Nucleus accumbens (tissue), 56 donors: Measurements from ENCODE around the gene PKD2.
"Not testable (repeated sequence)": the region's sequence is repeated elsewhere in the genome, so short reads cannot be mapped to it uniquely, and the experiment has no call there.

Experiments
- DNase-seq, 56 donors: peaks; one replicate each; lab custom pipeline; 2025; lab: John Stamatoyannopoulos, UW

PKD2 gene

DNA sequence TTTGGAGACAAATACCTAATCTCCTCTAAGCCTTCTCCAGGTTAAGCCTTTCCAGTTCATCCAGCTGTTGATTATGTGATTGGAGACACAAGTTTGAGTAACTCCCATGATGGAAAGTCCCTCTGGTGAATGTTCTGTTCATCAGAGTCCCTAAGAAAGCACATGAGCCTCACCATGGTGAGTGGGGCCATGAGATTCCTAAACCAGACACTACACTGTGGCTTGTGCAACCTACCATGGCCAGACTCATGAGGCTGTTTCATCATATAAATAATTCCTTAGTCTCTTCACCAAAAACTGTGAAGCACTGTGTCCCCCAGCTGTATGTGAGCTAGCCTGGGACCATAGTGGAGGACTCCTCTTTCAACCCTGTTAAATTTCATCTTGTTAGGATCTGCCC lies 14.4 kb downstream of the PKD2 start:
- DNase-seq: no peak

DNA sequence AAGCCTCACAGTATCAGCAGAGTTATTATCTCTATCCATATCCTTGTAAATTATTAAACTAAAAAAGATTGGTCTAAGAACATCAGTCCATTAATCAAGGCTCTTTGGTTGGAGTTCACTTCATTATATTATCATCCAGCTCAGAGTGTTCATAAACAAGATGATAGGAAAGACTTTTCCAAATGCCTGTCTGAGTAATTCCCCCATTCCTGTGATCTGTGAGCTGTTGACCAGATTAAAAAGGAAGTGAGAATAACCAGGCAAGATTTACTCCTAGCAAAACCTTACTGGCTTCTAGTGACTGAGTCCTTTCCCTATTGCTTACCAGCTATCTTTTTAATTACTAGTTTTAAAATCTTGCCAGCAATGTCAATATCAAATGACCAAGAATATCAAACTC lies 14.9 kb downstream of the PKD2 start:
- no peak for DNase-seq

DNA sequence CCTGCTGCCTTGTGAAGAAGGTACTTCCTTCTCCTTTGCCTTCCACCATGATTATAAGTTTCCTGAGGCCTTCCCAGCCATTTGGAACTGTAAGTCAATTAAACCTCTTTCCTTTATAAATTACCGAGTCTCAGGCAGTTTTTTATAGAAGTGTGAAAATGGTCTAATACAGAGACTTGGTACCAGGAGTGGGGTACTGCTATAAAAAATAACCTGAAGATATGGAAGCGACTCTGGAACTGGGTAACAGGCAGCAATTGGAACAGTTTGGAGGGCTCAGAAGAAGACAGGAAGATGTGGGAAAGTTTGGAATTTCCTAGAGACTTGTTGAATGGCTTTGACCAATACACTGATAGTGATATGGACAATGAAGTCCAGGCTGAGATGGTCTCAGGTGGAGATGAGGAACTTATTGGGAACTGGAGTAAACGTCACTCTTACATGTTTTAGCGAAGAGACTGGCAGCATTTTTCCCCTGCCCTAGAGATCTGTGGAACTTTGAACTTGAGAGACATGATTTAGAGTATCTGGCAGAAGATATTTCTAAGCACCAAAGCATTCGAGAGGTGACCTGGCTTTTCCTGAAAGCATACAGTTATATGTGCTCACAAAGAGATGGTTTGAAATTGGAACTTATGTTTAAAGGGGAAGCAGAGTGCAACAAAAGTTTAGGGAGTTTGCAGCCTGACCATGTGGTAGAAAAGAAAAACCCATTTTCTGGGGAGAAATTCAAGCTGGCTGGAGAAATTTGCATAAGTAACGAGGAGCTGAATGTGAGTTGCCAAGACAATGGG lies 18.6 kb downstream of the PKD2 start:
- not testable (repeated sequence) for DNase-seq

DNA sequence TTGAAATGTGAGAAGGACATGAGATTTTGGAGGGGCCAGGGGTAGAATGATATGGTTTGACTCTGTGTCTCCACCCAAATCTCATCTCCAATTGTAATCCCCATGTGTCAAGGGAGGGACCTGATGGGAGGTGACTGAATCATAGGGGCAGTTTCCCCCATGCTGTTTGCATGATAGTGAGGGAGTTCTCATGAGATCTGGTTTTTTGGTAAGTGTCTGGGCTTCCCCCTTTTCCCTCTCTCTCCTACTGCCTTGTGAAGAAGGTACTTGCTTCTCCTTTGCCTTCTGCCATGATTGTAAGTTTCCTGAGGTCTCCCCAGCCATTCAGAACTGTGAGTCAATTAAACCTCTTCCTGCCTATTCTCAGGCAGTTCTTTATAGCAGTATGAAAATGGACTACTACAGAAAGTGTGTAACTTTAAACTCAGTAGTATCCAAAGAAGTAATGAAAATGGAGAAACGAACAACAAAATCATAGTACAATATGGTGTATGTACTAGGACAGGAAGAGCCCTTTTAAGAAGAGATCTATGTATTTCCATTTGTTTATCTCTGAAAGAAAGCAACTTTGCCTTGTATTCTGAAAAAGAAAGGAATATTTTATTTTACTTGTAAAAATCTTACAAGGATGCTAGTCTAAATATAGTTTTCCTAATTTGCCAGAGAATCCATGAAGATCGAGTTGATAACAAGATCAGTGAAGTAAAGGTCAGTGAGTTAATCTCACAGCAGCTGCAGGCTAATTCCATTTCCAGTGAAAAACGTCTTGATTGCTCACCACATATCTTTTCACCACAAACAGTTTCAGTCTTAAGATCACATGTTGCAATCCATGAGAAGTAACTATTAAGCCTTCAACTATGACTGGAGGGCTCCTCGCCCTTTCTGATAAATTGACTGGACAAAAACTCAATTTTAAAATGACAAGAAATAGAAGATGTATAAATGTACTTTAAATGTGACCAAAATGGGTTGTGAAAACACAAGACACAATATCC lies 20.5 kb downstream of the PKD2 start:
- no peak for DNase-seq

DNA sequence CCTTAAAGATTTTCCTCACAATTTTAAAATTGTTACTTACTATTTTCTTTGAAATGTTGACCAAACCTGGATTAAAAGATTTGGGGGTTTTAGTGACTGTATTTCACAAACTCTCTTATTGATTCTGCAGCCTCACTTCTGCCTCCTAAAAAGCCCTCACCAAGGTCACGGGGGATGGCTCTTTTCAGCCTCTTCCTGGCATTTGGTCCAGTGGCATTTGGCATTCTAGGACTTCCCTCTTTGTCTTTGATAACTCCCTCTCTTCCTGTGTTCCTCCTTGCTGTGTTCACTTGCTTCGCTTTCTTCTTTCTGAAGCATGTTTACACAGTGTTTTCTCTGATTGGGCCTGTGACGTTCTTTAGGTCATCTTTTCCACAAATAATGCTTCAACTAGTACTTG lies 21.5 kb downstream of the PKD2 start:
- DNase-seq: no peak

DNA sequence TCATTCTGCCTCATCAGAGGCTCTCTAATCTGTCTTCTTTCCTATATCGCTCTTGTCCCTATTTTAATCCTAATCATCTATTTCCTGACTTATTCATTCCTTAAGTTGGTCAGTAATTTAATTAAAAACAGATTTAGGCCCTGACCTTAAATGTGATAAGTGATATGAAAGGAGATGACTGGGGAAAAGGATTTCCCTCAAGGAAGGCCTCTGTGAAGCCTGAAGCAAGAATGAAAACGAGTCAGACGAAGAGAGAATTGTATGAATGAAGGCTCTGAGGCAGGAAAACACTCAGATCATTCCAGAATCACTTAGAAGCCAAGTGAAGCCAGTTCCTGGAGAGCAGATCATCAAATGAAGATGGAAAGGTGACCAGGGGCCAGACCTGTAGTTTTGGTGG lies 22.1 kb downstream of the PKD2 start:
- no peak for DNase-seq

DNA sequence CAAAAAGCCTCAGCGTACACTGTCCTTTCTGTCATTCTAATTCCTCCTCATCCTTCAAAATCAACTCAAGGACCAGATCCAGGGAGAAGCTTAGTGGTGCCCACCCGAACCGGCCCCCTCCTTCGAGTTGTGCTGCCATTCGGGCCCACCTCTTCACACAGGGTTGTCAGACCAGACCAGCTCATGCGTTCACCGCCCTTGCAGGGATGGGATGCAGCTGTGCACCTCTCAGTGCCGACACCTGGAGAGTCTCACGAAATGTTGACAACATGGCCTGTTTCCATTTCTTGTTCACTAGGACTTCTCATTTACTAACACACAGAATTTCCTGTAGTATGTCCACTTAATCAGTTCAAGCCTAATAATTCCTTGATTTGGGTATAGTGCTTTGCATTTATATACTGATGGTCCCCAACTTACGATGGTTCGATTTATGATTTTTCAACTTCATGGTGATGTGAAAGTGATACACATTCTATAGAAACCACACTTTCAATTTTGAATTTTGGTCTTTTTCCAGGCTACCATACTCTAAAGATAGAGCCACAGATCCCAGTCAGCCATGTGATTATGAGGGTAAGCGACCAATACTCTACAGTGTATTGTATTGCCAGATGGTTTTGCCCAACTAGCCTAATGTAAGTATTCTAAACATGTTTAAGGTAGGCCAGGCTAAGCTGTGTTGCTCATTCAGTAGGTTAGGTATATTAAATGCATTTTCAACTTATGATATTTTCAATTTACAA lies 23.3 kb downstream of the PKD2 start:
- no peak for DNase-seq

DNA sequence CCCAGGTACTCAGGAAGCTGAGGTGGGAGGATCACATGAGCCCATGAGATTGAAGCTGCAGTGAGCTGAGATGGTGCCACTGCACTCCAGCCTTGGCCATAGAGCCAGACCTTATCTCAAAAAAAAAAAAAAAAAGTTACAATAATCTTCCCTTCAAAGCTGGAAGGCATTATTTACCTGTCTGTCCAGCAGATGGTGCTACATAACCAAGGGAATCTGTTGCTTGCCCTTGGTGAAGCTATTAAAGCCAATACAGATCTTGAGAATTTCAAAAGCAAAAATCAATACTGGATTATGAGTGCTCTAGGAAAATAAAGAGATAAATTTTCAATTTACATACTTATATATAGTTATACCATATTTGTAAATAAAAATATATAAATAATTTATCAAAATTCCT lies 25.9 kb downstream of the PKD2 start:
- peak in 5 of 56 donors; percentile 1 to 18 (median 7) for DNase-seq

DNA sequence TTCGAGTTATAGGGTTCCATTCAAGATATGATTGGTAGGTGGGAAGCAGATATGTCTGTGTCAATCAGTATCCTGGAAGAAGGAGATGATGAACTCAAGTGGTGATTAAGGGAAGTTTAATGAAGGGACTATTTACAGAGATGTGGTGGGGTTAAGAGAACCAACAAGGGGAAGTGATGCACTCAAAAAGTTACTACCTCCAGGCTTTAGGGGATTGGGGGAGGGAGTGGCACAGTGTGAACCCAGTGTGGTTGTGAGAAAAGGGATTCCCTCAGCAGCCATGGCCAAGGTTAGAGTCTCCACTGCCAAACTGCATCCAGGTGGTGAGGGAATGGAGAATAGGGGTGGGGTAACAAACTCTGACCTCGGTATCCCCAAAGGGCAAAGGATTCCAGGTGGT lies 27.9 kb downstream of the PKD2 start:
- no peak for DNase-seq

DNA sequence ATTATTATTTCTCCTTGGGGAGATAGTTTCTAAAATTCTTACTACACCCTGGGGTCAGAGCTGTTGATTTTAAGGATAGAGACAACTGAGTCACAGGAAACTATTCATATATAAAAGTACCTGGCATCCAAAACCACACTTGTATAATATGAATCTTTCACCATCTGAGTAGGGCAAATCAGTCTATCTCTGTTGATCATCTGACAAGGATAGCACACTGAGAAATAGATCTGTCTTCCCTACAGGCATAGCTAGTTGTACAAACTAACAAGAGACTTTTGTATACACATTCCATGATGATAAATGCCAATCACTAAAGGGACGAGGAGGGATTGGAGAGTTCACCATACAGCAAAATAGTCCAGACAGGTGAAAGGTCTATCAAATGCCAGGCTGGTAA lies 30.0 kb downstream of the PKD2 start:
- DNase-seq: no peak

DNA sequence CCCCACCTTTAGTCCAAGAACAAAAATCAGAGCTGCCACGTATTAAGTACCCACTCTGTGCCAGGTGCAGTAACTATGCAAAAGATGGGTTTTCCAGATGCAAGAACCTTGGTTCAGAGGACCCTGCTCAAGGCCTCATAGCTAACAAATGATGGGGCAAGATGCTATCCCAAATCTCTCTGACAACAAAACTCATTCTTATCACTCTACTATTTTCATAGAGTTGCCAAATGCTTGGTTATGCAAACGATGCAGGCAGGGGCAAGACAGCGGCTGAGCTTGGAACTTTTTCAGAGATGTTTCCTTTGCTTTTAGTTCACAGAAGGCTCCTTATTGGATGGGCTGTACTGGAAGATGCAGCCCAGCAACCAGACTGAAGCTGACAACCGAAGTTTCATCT lies 30.5 kb downstream of the PKD2 start:
- DNase-seq: no peak

DNA sequence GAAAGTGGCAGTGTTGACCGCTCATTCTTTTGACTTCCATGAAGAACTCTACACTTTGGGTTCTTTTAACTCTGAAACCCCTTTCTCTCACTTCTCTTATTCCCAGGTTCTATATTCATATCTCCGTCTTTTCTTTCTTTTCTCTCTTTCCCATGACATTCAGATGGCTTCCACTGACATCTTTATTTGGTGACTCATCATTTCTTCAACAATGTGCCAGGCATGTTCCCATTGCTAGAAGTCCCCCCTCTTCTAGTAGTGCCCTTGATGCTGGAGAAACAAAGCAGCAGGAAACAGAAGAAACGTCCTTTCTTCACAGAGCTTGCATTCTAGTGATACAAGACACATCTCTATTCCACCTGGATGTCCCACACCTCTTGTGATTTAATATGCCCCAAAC lies 33.3 kb downstream of the PKD2 start:
- no peak for DNase-seq

DNA sequence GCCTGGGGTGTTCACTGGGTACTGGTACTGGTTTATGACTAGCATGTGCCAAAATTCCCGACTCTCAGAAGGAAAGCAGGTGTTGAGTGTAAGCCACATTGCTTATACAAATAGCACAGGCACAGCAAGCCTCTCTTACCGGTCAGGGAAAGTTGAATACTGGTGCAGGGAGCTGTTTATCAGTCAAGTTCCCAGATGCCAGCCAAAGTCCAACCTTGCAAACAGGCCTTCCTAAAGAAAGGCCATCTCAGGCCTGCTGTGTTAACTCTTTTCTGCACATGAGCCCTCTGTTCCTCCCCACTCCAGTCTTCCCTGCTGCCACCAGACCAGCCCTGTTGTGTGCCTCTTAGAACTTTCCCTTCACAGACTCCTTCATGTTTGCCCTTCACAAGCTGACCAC lies 34.2 kb downstream of the PKD2 start:
- DNase-seq: no peak

DNA sequence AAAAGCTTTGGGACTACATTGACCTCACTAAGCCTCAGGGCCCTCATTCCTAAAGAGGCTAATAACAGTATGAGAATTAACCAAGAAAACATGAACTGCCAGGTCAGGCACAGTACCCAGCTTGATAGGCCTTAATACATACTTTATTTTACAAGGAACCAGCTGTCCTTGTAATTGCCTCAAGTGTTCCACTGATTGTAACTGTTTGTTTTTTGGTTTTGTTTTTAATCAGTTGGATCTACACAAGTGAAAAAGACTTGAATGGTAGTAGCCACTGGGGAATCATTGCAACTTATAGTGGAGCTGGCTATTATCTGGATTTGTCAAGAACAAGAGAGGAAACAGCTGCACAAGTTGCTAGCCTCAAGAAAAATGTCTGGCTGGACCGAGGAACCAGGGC lies 35.6 kb downstream of the PKD2 start:
- DNase-seq: no peak

DNA sequence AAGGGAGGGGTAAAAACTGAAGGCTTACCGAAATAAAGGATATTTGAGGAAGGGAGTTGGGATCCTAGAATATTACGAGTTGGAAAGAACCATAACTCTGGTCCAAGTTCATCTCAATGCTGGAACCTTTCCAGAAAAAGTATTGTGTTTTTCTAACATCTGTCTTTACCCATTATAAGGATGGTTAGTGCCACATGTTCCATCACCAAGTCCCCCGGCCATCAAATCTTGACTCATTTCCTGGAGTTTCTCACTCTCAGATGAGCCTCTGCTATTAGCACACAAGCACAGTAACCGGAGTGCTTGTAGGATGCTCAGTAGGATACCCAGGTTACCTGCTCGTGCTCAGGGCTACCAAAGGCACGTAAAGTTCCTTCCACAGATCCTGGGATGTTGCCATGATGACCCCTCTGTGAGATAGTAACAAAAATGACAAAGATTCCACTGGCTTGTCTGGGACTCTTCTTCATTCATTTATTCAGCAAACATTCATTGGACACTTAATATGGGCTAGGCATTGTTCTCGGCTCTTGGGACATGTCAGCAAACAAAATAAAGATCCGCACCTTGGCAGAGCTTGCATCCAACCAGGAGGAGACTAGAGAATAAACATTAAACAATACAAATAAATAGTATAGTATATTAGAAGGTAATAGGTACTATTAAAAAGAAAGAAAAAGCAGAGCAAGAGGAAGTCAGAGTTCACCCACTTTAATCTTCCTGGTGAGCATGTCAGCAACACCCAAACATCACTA lies 36.3 kb downstream of the PKD2 start:
- no peak for DNase-seq

DNA sequence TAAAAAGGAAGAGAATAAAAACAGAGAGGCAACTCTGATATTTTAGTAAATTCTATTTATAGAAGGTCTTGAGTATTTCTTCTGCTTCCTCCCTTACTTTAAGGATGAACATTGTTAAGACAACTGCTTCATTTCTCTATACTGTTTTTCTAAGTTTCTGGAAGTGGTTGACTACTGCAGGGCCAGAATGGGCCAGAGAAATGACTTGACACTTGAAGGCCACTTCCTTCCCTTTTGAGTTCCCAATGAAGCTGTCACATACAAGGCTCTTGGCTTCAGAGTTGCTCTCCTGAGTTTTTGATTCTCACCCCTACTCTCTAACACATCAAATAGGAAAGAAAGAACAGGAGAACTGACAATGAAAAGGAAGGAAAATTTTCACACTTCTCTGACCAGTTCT lies 37.6 kb downstream of the PKD2 start:
- DNase-seq: no peak

DNA sequence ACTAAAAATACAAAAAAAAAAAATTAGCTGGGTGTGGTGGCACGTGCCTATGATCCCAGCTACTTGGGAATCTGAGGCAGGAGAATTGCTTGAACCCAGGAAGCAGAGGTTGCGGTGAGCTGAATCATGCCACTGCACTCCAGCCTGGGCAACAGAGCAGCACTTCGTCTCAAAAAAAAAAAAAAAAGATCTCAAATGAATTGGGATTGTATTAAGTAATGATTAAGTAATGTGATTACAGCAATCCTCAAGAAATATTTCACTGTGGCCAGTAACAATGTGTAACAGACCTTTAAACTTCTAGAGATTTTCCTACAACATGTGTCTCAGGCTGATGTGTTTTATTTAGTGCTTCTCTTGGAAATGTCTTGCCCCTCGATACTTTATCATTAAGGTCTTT lies 46.8 kb downstream of the PKD2 start:
- no peak for DNase-seq

DNA sequence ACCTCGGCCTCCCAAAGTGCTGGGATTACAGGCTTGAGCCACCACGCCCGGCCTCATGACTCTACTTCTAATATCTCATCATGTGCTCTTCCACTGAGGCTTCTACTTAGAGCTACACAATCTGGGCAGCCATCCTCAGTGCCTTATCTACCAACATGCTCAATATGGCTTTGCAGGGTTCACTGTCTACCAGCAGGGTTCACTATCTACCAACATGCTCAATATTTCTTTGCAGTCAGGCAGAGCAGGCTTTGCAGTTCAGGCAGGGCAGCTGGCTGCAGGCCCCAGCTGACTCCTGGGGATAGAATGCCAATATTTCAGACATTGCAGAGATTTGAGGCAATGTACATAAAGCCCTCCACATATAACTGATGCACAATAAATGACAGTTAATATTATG lies 47.5 kb downstream of the PKD2 start:
- DNase-seq: peak in 4 of 56 donors; percentile 2 to 31 (median 11)

DNA sequence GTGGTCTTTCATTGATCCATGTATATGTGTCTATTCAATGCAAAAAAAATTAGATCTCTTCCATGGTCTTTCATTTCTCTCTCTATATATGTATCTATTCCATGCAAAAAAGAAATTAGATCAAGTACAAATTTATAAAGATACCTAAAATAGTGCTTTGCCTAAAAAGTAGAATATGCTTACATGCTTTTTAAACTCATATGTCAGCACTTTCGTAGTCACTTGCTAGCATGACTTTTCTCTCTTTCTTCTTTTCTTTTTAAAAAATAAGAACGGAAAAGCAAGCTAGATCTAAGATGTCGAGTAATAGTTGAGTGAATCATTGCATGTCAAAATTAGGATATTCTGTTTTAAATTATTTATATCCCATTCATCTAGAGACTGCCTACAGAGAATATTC lies 50.9 kb downstream of the PKD2 start:
- DNase-seq: no peak

DNA sequence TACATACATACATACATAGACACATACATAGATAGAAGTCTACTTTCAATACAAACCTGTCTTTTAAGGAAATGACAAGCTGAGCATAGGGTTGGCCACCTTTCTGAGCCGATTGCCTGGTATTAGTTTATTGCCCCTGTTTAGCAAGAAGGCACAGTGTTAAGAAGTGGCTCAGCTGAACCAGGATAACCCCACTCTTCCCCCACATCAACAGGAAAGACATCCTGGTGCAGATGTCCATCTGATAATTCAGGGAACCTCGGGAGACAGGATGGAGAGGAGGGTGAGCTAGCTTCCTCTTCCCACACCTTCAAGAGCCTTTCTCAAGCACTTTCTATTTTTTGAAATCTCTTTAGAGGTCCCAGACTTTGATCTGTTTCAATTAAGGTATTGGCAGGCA lies 52.3 kb downstream of the PKD2 start:
- DNase-seq: no peak
